Measurements from ENCODE around the gene CCDC116.
A peak's percentile ranks its signal among the peaks of the same experiment; 100 is the strongest.
"Not testable (repeated sequence)": the region's sequence is repeated elsewhere in the genome, so short reads cannot be mapped to it uniquely, and the experiment has no call there.

CCDC116 gene

DNA sequence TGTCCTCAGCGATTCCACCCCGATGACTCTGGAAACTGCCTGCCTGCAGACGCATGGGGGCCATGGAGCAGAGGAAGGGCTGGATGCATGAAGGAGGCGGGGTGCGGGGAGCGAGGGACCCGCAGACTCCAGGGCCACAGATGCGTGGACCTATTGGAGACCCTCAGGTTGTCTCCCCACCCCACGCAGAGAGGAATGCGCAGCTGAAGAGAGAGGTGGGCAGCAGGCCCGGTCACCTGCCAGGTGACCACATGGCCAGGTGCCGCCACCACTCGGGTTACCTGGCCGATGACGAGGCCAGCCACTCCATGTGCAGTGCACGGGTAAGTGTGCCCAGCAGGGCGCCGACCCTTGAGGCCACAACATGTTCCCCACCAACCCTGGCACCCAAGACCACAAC is 371 bp downstream of the CCDC116 start:
- DNase-seq (ENCODE audit: low read depth) = no peak

DNA sequence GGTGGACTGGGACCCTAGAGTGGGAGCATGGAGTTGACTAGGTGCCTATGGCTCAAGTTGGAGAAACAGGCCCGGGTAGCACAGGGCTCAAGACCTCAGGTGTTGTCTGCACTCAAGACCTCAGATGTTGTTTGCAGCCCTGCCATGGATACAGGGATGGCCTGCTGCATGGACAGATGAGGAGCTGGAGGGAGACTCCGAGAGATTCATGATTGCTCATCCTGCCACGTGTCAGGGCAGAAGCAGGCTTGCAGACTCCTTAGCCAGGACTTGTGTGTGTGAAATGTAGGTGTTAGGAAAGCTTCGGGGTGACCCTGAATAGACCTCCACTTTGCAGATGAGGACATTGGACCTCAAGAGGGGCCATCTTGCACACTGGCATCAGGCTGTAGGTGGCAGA is 921 bp downstream of the CCDC116 start:
- no peak for DNase-seq (ENCODE audit: low read depth)

DNA sequence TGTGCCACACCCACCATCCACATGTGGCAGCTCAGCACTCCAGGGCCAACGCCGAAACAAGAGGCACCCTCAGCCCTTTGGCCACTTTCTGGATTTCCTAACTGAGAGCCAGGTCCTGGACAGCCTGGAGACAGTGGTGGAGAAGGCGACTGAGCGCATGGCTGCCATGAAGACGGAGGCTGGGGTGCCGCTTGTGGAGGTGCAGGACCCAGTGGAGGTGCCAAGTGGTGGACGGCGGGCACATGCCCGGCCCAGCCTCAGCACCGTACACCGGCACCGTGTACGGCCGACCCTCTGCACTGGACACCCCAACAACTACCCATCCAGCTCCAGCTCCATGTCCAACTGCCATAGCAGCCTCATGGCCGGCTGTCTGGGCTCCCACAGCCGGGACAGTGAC is 1.5 kb downstream of the CCDC116 start:
- DNase-seq (ENCODE audit: low read depth) = no peak

DNA sequence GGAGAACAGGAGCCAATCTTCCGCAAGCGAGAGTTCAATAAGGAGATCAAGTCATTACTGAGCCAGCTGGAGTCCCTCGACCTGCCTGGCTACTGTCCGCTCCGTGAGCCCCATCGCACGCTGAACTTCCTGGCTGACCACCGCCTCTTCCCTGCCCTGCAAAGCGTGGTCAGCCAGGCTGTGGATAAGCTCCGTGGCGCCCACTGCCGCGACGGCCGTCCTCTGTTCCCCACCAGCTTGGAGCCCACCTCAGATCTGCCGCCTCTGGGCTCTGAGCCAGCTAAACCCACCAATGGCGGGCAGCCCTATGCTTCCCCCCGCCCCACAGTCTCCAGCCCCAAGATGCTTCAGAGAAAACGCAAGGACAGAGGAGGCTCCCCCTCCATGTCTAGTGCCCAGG is 2.3 kb downstream of the CCDC116 start:
- DNase-seq (ENCODE audit: low read depth) = no peak

DNA sequence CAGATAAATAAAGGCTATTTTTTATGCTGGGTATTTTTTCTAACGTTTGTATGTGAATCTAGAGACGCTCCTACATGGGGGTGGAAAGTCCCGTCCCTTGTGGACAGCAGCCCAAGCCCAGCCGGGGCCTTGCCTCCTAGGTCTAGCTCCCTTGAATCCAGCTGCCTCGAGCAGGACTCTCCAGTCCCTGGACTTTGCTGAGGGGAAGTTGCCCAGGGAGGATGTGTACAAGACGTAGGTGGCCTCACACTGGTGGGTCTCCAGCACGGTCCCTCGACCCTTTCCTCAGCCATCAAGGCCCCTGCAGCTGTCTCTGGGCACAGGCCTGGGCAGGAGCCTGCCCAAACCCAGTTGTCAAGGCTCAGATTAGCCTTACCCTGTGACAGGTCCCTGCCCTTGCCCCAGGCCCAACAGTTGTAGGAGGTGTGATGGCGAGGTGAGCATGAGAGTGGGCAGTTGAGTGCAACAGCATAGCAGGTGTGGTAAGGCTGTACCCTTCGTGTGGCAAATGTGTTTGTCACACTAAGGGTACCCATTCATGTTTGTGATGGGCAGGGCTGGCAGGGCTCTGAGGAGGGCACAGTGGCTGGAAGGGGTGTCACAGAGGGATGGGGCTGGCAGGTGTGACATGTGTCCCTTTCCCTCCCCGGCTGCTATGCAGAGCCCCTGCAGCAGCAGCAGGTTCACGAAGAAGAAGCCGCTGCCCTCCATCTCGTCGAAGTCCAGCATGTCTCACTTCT is 3.4 kb downstream of the CCDC116 start:
- no peak for DNase-seq (ENCODE audit: low read depth)

DNA sequence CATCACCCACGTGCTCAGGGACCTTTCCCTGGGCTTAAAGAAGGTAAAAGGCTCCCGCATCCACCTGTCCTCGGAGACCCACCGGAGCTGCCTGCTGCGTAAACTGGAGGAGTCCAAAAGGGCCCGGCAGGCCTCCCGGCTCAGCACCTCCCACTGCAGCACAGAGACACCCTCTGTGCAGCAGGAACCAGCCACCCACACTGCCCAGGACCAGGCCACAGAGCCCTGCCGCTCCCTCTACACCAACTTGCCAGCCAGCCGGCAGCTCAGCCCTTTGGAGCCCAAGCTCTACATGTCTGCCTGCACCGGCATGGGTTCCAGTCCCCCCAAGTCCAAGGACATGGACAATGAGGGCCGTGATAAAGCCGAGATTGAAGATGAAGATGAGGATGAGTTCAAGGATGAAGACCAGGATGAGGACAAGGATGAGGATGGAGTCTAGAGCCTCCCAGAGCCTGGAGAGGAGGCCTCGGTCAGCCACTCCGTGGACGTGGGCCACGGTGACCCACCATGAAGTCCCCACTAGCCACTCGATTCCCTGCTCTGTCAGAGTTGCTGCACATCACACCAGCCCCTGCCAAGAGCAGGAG is 4.2 kb downstream of the CCDC116 start:
- no peak for DNase-seq (ENCODE audit: low read depth)

DNA sequence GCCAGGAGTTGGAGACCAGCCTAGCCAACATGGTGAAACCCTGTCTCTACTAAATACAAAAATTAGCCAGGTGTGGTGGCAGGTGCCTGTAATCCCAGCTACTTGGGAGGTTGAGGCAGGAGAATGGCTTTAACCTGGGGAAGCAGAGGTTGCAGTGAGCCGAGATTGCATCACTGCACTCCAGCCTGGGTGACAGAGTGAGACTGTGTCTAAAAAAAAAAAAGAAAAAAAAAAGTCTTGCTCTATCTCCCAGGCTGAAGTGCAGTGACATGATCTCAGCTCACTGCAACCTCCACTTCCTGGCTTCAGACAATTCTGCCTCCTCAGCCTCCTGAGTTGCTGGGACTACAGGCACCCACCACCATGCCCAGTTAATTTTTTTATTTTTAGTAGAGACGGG is 4.9 kb downstream of the CCDC116 start:
- DNase-seq (ENCODE audit: low read depth) = not testable (repeated sequence)

DNA sequence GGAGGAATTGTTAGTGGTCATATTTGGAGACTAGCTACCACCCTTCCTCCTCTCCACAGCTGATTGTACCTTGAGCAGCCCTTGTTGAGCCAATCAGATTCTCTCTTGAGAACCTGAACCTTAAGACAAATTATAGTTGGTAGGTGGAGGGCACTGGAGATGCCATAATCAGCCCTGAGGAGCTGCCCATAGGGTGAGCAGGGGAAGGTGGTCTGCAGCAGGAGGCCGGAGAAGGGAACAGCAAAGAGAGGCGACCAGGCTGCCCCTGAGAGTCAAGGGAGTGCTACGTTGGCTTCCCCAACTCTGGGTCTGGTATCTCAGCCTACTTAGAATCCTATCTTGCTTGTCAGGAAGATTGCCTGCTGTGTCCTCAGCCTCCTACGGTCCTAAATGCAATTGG is 6.8 kb downstream of the CCDC116 start:
- no peak for DNase-seq (ENCODE audit: low read depth)

DNA sequence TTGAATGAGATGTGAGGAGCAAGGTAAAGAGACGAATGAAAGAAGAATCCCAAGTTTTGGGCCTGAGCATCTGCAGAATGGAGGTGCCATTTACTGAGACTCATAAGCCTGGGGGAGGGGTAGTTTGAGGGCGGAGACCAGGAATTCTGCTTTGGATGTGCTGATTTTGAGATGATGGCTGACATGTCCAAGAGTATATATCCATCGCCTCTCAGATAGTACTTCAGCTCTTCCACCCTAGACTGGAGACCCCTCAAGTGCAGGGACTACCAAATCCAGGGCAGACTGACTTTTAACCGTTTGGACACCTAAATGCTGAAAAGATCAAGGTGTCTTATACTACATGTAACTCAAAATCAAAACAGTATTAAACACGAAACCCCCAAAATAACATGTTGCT is 8.2 kb downstream of the CCDC116 start:
- no peak for DNase-seq (ENCODE audit: low read depth)

DNA sequence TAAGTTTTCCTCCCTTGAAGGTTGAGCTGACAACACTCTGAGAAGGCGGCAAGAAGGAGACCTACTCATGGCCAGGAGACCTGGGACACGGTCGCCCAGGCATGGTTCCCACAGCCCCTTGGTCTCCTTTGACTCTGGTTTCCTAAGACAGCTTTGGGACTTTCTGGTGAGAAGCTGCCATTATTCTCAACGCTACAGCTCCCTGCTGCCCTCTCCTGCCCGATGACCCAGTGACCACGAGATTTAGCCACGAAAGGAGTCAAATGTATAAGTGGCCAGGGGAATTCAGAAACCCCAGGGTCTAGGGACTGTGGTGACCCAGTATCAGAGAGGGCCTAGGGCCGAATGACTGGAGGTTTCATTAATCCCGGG is 8.8 kb downstream of the CCDC116 start:
- no peak for DNase-seq (ENCODE audit: low read depth)

DNA sequence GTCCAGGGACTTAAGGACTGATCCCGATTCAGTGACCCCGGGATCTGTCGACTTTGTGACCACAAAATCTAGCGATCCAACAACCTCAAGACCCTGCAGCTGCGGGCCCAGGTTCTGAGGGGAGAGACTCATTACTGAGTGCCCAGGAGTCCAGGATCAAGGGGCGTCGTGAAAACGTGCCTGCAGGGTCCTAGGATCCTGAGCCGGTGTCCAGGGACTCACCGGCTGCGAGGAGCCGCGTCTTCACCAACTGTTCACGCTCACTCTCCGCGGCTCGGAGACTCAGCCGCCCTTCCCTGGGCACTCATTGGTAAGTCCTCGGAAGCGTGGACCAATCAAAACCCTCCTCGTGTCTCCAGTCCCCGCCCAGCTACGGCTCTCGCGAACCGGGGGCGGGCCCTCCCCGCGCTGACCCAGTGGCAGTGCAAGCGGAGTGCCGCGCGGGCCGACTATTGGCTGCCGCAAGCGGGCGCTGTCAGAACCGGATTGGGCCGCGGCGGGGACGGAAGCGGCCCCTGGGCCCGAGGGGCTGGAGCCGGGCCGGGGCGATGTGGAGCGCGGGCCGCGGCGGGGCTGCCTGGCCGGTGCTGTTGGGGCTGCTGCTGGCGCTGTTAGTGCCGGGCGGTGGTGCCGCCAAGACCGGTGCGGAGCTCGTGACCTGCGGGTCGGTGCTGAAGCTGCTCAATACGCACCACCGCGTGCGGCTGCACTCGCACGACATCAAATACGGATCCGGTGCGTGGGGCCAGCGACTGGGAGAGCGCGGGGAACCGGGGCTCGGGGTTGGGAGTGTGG is 9.4 kb downstream of the CCDC116 start, which contains the start of gene SDF2L1:
Gene SDF2L1, plus strand, starts transcription at position 514 of the 795 bp plus-strand sequence. Its CDS starts 35 bp downstream, at position 549.
- peak; percentile 93 for DNase-seq (ENCODE audit: low read depth)

DNA sequence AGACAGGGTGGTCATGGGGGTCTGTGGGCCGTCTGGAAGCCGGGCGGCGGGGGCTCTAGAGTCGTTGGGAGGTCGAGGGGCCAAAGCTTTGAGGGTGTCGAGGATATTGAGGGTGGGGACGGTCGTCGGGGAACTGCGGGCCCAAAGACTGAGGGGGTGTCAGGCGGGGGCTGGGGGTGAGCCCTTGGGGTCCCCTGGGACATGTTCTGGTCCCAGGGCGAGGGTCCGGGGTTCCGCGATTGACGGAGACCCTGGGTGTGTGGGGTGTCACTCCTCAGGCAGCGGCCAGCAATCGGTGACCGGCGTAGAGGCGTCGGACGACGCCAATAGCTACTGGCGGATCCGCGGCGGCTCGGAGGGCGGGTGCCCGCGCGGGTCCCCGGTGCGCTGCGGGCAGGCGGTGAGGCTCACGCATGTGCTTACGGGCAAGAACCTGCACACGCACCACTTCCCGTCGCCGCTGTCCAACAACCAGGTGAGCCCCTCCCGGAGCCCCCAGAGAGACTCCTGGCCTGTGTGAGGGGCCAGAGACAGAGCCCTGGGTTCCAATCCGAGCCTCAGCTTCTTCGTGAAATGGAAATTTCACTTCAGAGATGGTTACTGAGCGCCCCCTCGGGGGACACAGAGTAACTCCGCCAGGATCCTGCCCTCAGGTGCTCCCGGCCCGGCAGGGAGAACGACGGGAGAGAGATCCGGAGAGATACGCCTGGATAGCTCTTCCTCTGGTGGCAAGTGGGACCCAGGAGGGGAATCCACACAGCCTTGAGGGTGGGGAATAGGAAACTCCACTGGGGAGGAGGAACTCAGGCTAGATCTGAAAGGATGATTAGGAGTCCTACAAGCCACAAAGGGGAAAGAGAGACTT is 10.3 kb downstream of the CCDC116 start:
- no peak for DNase-seq (ENCODE audit: low read depth)

DNA sequence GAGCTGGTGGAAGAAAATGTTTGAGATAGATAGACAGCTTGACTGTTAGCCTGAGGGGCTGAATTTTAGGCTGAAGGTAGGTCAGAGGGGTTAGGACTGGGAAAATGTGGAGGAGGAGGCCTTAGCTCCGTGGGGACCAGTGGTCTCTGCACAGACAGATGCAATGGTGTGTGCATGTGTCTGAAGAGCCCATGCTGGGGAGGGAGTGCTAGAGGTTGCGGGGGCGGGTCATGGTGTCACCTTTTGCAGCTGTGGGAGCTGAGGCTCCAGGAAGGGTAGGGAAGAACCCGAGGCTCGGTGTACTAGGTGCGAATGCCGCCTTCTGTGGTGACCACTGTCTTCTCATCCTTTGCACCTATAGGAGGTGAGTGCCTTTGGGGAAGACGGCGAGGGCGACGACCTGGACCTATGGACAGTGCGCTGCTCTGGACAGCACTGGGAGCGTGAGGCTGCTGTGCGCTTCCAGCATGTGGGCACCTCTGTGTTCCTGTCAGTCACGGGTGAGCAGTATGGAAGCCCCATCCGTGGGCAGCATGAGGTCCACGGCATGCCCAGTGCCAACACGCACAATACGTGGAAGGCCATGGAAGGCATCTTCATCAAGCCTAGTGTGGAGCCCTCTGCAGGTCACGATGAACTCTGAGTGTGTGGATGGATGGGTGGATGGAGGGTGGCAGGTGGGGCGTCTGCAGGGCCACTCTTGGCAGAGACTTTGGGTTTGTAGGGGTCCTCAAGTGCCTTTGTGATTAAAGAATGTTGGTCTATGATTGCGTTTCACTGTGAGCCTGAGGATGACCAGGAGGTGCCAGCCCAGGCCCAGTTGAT is 11.2 kb downstream of the CCDC116 start:
- no peak for DNase-seq (ENCODE audit: low read depth)

DNA sequence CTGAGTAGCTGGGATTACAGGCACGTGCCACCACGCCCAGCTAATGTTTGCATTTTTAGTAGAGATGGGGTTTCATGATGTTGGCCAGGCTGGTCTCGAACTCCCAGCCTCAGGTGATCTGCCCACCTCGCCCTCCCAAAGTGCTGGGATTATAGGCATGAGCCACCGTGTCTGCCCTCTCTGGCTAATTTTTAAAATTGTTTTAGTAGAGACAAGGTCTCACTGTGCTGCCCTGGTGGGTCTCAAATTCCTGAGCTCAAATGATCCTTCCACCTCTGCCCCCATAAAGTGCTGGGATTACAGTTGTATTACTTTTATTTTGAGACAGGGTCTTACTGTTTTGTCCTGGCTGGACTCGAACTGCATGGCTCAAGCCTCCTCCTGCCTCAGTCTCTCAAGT is 13.0 kb downstream of the CCDC116 start:
- not testable (repeated sequence) for DNase-seq (ENCODE audit: low read depth)

DNA sequence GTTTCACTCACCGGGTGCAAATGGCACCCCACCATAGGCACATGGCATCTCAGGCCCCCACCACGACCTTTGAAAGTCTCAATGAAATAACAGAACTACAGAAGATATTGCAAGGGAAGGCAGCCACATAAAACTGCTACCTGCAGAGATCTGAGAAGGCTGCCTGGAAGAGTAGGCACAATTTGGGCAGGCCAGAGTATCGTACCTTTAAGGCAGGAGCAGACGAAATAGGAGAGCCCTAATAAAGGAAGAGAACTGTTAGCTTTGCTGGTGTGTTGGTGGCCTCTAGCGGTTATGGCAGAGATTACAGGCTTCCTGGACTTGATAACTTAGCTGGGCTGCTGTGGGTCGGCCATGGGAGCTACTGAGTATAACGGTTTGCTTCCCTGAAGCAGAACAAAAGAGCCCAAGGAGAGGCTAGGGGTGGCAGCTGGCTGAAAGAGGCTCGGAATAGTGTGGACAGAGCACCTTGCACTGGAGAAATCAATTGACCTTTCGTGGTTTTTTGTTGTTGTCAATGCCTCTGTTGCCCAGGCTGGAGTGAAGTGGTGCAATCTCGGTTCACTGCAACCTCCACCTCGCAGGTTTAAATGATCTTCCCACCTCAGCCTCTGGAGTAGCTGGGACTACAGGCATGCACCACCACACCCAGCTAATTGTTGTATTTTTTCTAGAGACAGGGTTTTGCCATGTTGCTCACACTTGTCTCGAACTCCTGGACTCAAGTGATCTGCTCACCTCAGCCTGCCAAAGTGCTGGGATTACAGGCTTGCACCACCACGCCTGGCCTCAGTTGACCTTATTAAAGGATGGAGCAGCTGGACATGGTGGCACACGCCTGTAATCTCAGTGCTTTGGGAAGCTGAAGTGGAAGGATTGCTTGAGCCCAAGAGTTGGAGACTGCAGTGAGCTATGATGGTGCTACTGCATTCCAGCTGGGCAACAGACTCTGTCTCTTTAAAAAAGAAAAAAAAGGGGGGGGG is 14.3 kb downstream of the CCDC116 start:
- DNase-seq (ENCODE audit: low read depth) = no peak

DNA sequence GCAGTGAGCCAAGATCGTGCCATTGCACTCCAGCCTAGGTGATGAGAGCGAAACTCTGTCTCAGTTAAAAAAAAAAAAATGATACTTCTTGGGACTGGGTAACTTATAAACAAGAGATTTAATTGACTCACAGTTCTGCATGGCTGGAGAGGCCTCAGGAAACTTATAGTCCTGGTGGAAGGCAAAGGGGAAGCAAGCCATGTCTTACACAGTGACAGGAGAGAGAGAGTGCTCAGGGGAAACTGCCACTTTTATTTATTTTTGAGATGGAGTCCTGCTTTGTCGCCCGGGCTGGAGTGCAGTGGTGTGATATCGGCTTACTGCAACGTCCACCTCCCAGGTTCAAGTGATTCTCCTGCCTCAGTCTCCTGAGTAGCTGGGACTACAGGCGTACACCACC is 17.7 kb downstream of the CCDC116 start:
- no peak for DNase-seq (ENCODE audit: low read depth)

DNA sequence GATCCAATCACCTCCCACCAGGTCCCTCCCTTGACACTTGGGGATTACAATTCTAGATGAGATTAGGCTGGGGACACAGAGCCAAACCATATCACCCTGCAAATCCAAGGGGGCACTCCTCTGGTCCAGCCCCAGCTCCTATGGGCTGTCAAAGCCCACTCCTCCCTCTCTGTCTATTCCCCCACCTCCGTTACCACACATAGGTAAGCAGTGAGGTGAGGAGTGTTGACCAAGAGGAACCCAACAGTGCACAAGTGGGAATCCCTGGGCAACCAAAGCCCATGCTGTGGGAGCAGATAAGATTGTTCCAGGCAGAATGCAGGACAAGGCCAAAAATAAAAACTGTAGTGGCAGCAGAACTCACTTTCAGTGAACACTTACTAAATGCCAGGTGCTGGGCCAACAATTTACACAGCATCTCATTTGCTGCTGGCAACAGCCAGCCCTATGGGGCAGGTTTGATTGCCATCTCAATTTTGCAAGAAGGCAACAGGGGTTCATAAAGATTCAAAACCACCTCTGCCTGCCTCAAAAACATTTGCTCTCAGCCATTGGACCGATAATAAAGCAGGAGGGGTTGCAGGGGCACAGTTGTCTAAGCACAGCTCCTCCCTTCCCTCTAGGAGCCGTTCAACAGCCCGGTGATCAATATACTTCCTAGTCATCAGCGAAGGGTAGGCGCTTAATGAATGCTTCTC is 18.4 kb downstream of the CCDC116 start:
- no peak for DNase-seq (ENCODE audit: low read depth)

DNA sequence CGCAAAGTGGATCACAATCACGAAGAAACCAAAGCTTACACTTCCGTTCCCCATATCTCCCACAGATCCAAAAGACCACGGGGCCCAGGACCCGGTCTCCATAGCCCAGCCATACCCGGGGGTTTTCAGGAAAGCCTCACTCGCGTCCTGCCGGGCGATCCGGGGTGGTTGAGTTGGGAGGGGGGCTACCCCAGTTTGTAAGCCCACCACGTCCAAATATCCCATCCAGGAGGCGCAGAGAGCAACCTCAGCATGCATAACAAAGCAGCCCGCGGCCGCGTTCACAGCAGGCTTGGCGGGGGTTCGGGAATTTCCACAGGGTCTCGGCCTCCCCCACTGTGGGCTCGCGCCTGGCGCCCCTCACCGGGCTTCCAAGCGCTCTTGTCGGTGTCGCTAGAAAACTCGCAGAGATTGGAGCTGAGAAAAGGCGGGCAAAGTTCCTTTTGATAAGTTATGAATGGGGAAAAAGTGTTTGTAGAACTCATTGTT is 19.0 kb downstream of the CCDC116 start:
- no peak for DNase-seq (ENCODE audit: low read depth)

DNA sequence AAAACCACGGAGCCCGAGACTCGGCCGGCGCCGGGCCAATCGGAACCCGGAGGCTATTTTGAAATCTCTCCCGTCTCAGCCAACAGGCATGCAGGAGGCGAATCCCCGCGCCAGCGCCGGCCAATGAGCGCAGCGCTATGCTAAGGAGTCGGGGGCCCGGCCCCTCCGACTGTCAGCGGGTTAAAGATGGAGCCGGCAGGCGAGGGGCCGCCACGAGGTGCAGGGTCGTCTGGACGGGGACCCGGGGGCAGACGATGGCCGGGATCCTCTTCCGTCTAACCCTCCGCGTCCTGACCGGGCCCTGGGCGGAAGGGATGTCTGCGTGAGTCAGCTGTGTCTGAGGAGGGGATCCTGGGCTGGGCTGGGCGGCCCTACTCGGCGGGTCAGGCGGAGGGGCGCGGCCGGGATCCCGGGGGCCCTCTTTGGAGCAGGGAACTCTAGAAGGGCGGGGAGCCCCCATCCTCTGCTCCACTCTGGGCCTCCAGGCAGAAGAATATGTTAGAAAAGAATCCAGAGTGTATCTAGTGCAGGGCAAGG is 19.5 kb downstream of the CCDC116 start:
- DNase-seq (ENCODE audit: low read depth) = peak; percentile 49
